HUES48 (cell line): Measurements from ENCODE around the gene PCDHGC3.
"Not testable (repeated sequence)": the region's sequence is repeated elsewhere in the genome, so short reads cannot be mapped to it uniquely, and the experiment has no call there.

Source experiments
- H3K27ac ChIP-seq: one replicate; pipeline ENCODE4 v1.7.0; 2013; ENCODE audit warnings: low read depth, low read length, inconsistent platforms
- H3K27me3 ChIP-seq: 2 replicates; pipeline ENCODE4 v1.6.1; 2013; ENCODE audit warnings: mild to moderate bottlenecking, low read length; ENCODE audit not compliant: control insufficient read depth, insufficient read depth
- H3K36me3 ChIP-seq: 2 replicates; pipeline ENCODE4 v1.6.1; 2013; ENCODE audit warnings: low read length; ENCODE audit not compliant: control insufficient read depth, insufficient read depth
- H3K4me1 ChIP-seq: 2 replicates; pipeline ENCODE4 v1.6.1; 2013; ENCODE audit warnings: mild to moderate bottlenecking, low read length; ENCODE audit not compliant: control insufficient read depth, insufficient read depth
- H3K4me3 ChIP-seq: 2 replicates; pipeline ENCODE4 v1.5.1; 2013; ENCODE audit warnings: mild to moderate bottlenecking, low read depth, low read length
- H3K9ac ChIP-seq: 2 replicates; pipeline ENCODE4 v1.6.1; 2013; ENCODE audit warnings: mild to moderate bottlenecking, low read depth, low read length, moderate library complexity
- H3K9me3 ChIP-seq: 2 replicates; pipeline ENCODE4 v1.6.1; 2013; ENCODE audit warnings: low read length; ENCODE audit not compliant: control insufficient read depth, insufficient read depth

PCDHGC3 gene

DNA sequence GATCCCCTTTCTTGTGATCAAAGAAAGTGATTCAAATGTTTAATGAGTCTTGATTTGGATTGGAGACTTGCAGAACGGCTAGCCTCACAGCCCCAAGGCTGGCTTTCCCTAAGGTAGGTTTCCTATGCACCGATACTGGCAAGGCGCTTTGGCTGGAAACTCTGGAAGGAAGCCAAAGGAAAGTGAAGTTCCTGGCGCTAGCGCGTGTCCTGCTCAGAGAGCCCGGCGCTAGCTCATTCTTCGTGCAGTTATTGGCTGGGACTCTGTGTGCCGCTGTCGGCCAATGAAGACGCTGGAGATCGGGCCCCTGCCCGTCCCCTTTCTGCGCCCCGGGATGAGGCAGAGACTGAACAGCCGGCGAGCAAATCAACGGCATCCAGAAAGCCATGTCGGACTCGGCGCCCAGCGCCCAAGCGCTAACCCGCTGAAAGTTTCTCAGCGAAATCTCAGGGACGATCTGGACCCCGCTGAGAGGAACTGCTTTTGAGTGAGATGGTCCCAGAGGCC, at the start of gene PCDHGC3:
PCDHGC3 (plus strand) TSS at position 342 of the 507 bp plus-strand sequence; CDS start at position 493, 151 bp downstream.
- peak within 1 kb of the TSS; percentile 75 for H3K4me3 ChIP-seq
- peak within 1 kb of the TSS; percentile 40 for H3K27ac ChIP-seq

DNA sequence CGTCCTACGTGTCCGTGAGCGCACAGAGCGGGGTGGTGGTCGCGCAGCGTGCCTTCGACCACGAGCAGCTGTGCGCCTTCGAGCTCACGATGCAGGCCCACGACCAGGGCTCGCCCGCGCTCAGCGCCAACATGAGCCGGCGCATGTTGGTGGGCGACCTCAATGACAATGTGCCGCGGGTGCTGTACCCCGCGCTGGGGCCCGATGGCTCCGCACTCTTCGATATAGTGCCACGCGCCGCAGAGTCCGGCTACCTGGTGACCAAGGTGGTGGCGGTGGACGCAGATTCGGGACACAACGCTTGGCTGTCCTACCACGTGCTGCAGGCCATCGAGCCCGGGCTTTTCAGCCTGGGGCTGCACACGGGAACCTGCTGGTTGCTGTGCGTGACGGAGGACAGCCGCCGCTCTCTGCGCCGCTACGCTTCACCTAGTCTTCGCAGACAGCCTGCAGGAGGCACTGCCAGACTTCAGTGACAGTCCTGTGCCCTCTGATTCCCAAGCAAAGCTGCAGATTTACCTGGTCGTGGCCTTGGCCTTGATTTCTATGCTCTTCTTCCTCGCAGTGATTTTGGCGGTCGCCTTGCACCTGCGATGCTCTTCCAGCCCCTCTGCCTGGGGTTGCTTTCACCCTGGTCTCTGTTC, 47.9 kb upstream of the PCDHGC3 start:
- Histone ChIP-seq H3K36me3 (0 out of 2 replicates have a peak, but pooled peaks cover 4% of the 10 kb centered on the region), H3K27me3 (no peaks in the 10 kb centered on the region), H3K27ac (no peak overlapping the region), H3K9me3 (peaks cover 61% of the 10 kb centered on the region), H3K4me3 (no peak overlapping the region), H3K4me1 (no peaks in the 10 kb centered on the region), H3K9ac (no peak overlapping the region)

More for the DNA sequence above, at the start of gene PCDHGC3:
- H3K9ac ChIP-seq: peak within 1 kb of the TSS; percentile 53; the same call in 1 of the 2 replicates
- no peaks in the 10 kb centered on the region; the same call in 1 of the 2 replicates for H3K9me3 ChIP-seq
- H3K36me3 ChIP-seq: no peaks in the 10 kb centered on the region
- peaks cover 45% of the 10 kb centered on the region for H3K27me3 ChIP-seq
- peaks cover 4% of the 10 kb centered on the region for H3K4me1 ChIP-seq

DNA sequence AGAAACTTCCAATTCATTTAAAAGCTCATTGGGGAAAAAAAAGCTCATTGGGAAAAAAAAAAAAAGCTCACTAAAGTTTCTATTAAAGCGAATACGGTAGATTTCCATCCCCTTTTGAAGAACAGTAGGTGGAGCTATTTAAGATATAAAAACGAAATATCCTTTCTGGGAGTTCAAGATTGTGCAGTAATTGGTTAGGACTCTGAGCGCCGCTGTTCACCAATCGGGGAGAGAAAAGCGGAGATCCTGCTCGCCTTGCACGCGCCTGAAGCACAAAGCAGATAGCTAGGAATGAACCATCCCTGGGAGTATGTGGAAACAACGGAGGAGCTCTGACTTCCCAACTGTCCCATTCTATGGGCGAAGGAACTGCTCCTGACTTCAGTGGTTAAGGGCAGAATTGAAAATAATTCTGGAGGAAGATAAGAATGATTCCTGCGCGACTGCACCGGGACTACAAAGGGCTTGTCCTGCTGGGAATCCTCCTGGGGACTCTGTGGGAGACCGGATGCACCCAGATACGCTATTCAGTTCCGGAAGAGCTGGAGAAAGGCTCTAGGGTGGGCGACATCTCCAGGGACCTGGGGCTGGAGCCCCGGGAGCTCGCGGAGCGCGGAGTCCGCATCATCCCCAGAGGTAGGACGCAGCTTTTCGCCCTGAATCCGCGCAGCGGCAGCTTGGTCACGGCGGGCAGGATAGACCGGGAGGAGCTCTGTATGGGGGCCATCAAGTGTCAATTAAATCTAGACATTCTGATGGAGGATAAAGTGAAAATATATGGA, 45.2 kb upstream of the PCDHGC3 start, which contains the start of gene PCDHGA12:
PCDHGA12 (plus strand) TSS at position 176 of the 782 bp plus-strand sequence; CDS start at position 429, 253 bp downstream.
- Histone ChIP-seq H3K4me1 (no peaks in the 10 kb centered on the region), H3K4me3 (no peak within 1 kb of the TSS), H3K27ac (no peak within 1 kb of the TSS), H3K27me3 (no peaks in the 10 kb centered on the region), H3K9ac (no peak within 1 kb of the TSS), H3K36me3 (0 out of 2 replicates have a peak, but pooled peaks cover 4% of the 10 kb centered on the region), H3K9me3 (peaks cover 51% of the 10 kb centered on the region)

DNA sequence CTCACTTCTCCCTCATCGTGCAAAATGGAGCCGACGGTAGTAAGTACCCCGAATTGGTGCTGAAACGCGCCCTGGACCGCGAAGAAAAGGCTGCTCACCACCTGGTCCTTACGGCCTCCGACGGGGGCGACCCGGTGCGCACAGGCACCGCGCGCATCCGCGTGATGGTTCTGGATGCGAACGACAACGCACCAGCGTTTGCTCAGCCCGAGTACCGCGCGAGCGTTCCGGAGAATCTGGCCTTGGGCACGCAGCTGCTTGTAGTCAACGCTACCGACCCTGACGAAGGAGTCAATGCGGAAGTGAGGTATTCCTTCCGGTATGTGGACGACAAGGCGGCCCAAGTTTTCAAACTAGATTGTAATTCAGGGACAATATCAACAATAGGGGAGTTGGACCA, 44.5 kb upstream of the PCDHGC3 start:
- no peak overlapping the region for H3K27ac ChIP-seq
- H3K27me3 ChIP-seq: no peaks in the 10 kb centered on the region
- no peak overlapping the region for H3K4me3 ChIP-seq
- no peaks in the 10 kb centered on the region for H3K4me1 ChIP-seq
- peaks cover 51% of the 10 kb centered on the region for H3K9me3 ChIP-seq
- H3K36me3 ChIP-seq: 0 out of 2 replicates have a peak, but pooled peaks cover 3% of the 10 kb centered on the region
- no peak overlapping the region for H3K9ac ChIP-seq

- not testable (repeated sequence) for H3K4me1 ChIP-seq, H3K27me3 ChIP-seq, H3K36me3 ChIP-seq, H3K9ac ChIP-seq, H3K4me3 ChIP-seq, H3K27ac ChIP-seq
- peaks cover 41% of the 10 kb centered on the region for H3K9me3 ChIP-seq
Observed at GRCh38 chr5:141432308-141432707, 43.5 kb upstream of the PCDHGC3 start.

DNA sequence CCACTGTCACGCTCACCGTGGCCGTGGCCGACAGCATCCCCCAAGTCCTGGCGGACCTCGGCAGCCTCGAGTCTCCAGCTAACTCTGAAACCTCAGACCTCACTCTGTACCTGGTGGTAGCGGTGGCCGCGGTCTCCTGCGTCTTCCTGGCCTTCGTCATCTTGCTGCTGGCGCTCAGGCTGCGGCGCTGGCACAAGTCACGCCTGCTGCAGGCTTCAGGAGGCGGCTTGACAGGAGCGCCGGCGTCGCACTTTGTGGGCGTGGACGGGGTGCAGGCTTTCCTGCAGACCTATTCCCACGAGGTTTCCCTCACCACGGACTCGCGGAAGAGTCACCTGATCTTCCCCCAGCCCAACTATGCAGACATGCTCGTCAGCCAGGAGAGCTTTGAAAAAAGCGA, 43.0 kb upstream of the PCDHGC3 start:
- not testable (repeated sequence) for H3K4me3 ChIP-seq, H3K36me3 ChIP-seq, H3K9ac ChIP-seq, H3K4me1 ChIP-seq, H3K27me3 ChIP-seq, H3K27ac ChIP-seq
- peaks cover 37% of the 10 kb centered on the region for H3K9me3 ChIP-seq

DNA sequence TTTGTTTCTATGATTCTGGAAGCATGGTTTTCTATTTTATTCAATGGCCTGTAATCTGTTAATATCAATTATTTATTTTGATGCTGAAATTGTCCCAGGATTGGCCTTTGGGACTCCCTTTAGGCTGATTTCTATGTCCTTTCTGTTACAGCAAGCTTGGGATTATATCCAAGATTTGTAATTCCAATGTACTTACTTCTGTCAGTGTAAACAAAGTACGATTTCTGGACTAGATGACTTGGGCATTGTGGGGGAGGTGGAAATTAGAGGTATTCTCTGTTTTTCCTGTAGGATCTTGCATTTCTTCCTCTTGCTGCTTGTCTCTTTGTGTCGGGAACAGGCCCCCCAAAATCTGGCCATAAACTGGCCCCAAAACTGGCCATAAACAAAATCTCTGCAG, 41.8 kb upstream of the PCDHGC3 start:
- Histone ChIP-seq H3K36me3 (no peaks in the 10 kb centered on the region), H3K9me3 (peaks cover 27% of the 10 kb centered on the region), H3K27me3 (no peaks in the 10 kb centered on the region), H3K4me3 (no peak overlapping the region), H3K9ac (no peak overlapping the region), H3K27ac (no peak overlapping the region), H3K4me1 (no peaks in the 10 kb centered on the region)

- no peak overlapping the region for H3K9ac ChIP-seq
- peaks cover 4% of the 10 kb centered on the region; the same call in 1 of the 2 replicates for H3K4me1 ChIP-seq
- H3K27me3 ChIP-seq: no peaks in the 10 kb centered on the region
- H3K9me3 ChIP-seq: peaks cover 2% of the 10 kb centered on the region
- no peak overlapping the region for H3K27ac ChIP-seq
- no peaks in the 10 kb centered on the region for H3K36me3 ChIP-seq
- H3K4me3 ChIP-seq: no peak overlapping the region
Observed at GRCh38 chr5:141437221-141437620, 38.5 kb upstream of the PCDHGC3 start.

- H3K36me3 ChIP-seq: no peaks in the 10 kb centered on the region
Observed at GRCh38 chr5:141439411-141440141, 36.2 kb upstream of the PCDHGC3 start.

DNA sequence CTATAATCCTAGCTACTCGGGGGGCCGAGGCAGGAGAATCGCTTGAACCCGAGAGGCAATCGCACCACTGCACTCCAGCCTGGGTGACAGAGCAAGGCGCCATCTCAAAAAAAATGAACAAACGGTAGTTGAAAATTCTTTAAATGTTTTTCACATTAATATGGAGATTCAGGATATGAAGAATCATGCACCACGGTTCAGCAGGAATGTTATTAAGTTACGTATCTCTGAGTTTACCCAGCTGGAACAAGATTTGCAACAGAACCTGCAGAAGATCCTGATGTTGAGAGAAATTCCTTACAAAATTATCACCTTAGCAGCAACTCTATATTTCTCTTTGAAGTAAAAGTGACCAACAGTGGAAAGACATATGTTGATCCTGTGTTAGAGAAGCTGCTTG, 35.4 kb upstream of the PCDHGC3 start:
- H3K4me3 ChIP-seq: no peak overlapping the region
- H3K27me3 ChIP-seq: no peaks in the 10 kb centered on the region
- H3K4me1 ChIP-seq: peaks cover 4% of the 10 kb centered on the region; the same call in 1 of the 2 replicates
- no peak overlapping the region for H3K9ac ChIP-seq
- no peak overlapping the region for H3K27ac ChIP-seq
- H3K36me3 ChIP-seq: no peaks in the 10 kb centered on the region
- H3K9me3 ChIP-seq: 0 out of 2 replicates have a peak, but pooled peaks cover 2% of the 10 kb centered on the region

More at GRCh38 chr5:141439411-141440141, 36.2 kb upstream of the PCDHGC3 start:
- Histone ChIP-seq H3K4me3 (no peak overlapping the region), H3K27me3 (no peaks in the 10 kb centered on the region), H3K4me1 (peaks cover 4% of the 10 kb centered on the region; the same call in 1 of the 2 replicates), H3K9ac (no peak overlapping the region), H3K27ac (no peak overlapping the region), H3K9me3 (0 out of 2 replicates have a peak, but pooled peaks cover 2% of the 10 kb centered on the region)
